Activated CD8-positive, alpha-beta T cell treated with anti-CD3 and anti-CD28 coated beads, Interleukin-2, amount 10 ng/mL, durations not matched to agents 7 days and 5 days (primary cell): ENCODE measurements around the gene CNRIP1. TPM values are rescaled to one million over a fixed set of nuclear protein-coding genes. Genes with fewer than 3 reads are reported as not detected.
"Not testable (repeated sequence)": the region's sequence is repeated elsewhere in the genome, so short reads cannot be mapped to it uniquely, and the experiment has no call there.

Source experiments
- ATAC-seq: fragments of 150-1000 bp; cut with Tn5 transposase; one replicate; pipeline ENCODE4 v1.10.0; 2021; ENCODE audit warnings: moderate library complexity
- CTCF ChIA-PET: fragments of 350-600 bp; sonication (Branson Sonifier 250); formaldehyde crosslinking; loops from one replicate; lab custom pipeline; 2021; ENCODE audit warnings: antibody characterized with exemption; lab: Charles Lee
- POLR2A ChIA-PET: fragments of 350-600 bp; sonication (Branson Sonifier 250); formaldehyde crosslinking; loops from one replicate; lab custom pipeline; 2021; ENCODE audit warnings: antibody characterized with exemption; lab: Charles Lee
- DNase-seq: peaks from one replicate; pipeline ENCODE4 v3.0.0-alpha.2; 2020
- H3K27ac Mint-ChIP-seq: one replicate; pipeline ENCODE4 v1.8.0; 2021; ENCODE audit warnings: mild to moderate bottlenecking, mixed read lengths
- H3K27me3 Mint-ChIP-seq: one replicate; pipeline ENCODE4 v1.8.0; 2021; ENCODE audit warnings: low read depth, mixed read lengths
- H3K36me3 Mint-ChIP-seq: one replicate; pipeline ENCODE4 v1.8.0; 2021; ENCODE audit warnings: low read depth, mixed read lengths
- H3K4me1 Mint-ChIP-seq: one replicate; pipeline ENCODE4 v1.8.0; 2021; ENCODE audit warnings: low read depth, mixed read lengths
- H3K4me3 Mint-ChIP-seq: one replicate; pipeline ENCODE4 v1.8.0; 2021; ENCODE audit warnings: mild to moderate bottlenecking, mixed read lengths
- H3K9me3 Mint-ChIP-seq: one replicate; pipeline ENCODE4 v1.8.0; 2022; ENCODE audit warnings: mixed read lengths; ENCODE audit not compliant: insufficient read depth
- total RNA-seq, 2 experiments: library from RNA; stranded (reverse); gene quantifications; one replicate each; pipeline ENCODE4 v1.2.3, GENCODE V29; 2021

The CNRIP1 gene
- total RNA-seq, 2 experiments from 2014 or later = not detected

DNA sequence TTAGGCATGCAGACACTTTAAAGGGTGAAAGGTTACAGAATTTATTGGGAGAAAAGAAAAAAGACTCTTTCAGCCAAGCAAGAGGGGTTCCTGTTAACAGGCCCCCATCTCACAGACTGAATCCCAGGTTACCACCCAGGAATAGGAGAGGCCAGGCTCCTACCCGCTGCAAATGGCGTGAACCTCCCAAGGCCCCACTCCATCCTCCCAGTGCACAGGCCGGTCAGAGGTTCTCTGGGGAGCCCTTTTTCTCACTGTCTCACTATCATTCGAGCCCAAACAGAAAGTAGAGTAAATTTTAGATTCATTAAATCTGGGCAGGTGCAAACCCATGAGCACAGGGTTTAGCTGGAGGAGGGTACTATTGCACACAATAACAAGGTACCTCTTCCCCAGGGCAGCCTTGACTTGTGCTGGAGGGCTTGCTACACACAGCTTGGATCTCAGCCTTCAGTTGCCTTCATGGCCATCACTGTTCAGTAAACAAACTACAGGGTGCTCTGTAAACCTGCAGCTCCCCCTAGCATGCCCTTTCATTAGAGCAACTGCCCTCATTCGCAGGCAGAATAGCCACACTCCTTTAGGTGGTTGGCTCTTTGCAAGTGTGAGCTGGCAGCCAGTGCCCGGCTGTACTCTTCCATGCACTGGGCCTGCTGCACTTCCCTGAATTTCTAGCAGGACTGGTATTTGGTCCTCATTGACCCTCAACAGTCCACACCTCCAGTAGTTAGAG lies 38.0 kb upstream of the CNRIP1 start:
- no peaks in the 10 kb centered on the region for H3K9me3 Mint-ChIP-seq
- H3K4me1 Mint-ChIP-seq = peaks cover 9% of the 10 kb centered on the region
- DNase-seq = no peak
- CTCF ChIA-PET = interaction anchor here (0.6 to 2.1 kb wide), 12 partner anchors 8 to 235 kb away, joined by 3 to 13 read pairs (median 4); no protein-coding TSS in a partner anchor
- POLR2A ChIA-PET = no interaction called here
- no peaks in the 10 kb centered on the region for H3K36me3 Mint-ChIP-seq
- no peak for ATAC-seq
- no peak overlapping the region for H3K4me3 Mint-ChIP-seq
- H3K27me3 Mint-ChIP-seq = peaks cover 2% of the 10 kb centered on the region
- no peak overlapping the region for H3K27ac Mint-ChIP-seq

DNA sequence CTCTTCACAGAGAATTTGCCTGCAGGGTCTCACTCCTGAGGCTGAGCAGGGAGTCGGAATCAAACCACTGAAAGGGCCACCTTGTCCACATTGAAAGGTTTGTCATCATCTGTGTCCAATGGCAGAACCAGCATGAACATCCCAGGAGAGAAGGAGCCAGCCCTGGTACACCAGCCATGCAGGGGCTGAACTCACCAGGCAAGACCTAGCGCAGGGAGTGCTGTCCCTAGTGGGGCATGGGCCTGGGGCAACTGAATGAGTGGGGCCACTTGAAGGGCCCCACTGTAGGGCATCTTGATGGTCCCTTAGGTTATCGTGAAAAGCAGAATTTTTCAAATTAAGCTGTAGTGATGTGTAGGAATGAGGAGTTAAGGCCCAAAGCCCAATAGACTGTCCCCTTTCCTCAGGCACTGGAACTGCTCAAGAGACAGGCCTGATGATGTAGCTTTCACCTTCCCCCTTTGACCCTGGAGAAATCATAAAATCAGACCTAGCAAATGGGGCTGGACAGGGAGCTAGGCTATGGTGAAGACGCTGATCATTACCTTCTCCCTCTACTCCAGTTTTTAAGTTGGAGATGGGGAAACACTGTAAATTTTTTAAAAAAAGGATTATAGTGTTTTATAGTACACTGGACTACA lies 37.0 kb upstream of the CNRIP1 start:
- no peak overlapping the region for H3K27ac Mint-ChIP-seq
- POLR2A ChIA-PET = no interaction called here
- ATAC-seq = no peak
- CTCF ChIA-PET = interaction anchor here (0.6 to 2.1 kb wide), 7 partner anchors 9 to 234 kb away, joined by 3 to 13 read pairs (median 5); no protein-coding TSS in a partner anchor
- no peaks in the 10 kb centered on the region for H3K36me3 Mint-ChIP-seq
- H3K9me3 Mint-ChIP-seq = no peaks in the 10 kb centered on the region
- no peak overlapping the region for H3K4me3 Mint-ChIP-seq
- no peaks in the 10 kb centered on the region for H3K4me1 Mint-ChIP-seq
- DNase-seq = no peak
- peaks cover 7% of the 10 kb centered on the region for H3K27me3 Mint-ChIP-seq

DNA sequence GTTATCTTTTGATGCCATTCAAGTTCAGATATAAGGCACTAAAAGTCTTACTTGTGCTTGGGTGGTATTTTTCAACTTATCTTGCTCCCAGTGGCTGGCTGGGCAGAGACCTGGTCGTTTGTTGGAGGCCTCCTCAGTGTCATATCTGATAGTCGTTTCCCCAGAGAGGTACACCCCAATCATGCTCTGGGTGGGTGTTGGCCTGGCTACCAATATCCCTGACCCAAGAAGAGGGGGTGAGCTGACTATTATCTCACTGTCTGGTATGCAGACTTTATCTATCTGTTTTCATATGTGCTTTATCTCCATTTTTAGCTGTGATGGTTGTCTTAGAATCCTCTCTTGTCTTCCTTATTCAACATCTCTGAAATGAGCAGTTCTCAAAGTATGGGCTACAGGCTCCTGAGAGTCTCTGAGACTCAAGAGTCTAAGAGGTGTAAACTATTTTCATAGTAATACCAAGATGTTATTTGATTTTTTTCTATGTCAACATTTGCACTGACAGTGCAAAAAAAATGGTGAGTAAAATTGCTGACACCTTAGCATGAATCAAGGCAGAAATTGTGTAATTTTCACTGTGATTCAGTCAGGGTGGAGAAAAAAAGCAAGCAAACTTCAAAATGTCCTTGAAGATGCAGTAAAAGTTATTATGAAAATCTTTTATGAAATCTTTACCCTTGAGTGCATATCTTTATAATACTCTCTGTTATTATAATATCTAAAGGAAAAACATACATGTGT lies 33.1 kb upstream of the CNRIP1 start:
- H3K4me1 Mint-ChIP-seq = no peaks in the 10 kb centered on the region
- POLR2A ChIA-PET = no interaction called here
- peaks cover 22% of the 10 kb centered on the region for H3K27me3 Mint-ChIP-seq
- no peaks in the 10 kb centered on the region for H3K36me3 Mint-ChIP-seq
- no peak overlapping the region for H3K27ac Mint-ChIP-seq
- H3K4me3 Mint-ChIP-seq = no peak overlapping the region
- CTCF ChIA-PET = interaction anchor here (1.0 to 1.3 kb wide), 2 partner anchors 88 to 111 kb away, joined by 3 to 5 read pairs; no protein-coding TSS in a partner anchor
- no peaks in the 10 kb centered on the region for H3K9me3 Mint-ChIP-seq
- ATAC-seq (no peak), DNase-seq (no peak)

DNA sequence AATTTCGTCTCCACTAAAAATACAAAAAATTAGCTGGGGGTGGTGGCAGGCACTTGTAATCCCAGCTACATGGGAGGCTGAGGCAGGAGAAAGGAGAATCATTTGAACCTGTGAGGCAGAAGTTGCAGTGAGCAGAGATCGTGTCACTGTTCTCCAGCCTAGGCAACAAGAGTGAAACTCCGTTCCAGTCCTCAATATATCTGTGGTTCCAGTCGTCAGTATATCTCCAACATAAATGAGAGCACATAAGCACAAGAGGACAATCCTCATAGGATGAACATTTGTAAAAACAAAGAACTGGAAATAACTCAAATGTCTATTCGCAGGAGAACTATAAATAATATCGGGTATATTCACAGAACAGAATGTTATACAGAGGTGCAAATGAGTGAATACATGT lies 32.2 kb upstream of the CNRIP1 start:
- POLR2A ChIA-PET = no interaction called here
- H3K36me3 Mint-ChIP-seq = no peaks in the 10 kb centered on the region
- ATAC-seq = no peak
- peaks cover 28% of the 10 kb centered on the region for H3K27me3 Mint-ChIP-seq
- H3K4me1 Mint-ChIP-seq = no peaks in the 10 kb centered on the region
- no peak overlapping the region for H3K4me3 Mint-ChIP-seq
- no peak for DNase-seq
- CTCF ChIA-PET = interaction anchor here (1.0 to 1.3 kb wide), 3 partner anchors 36 to 112 kb away, joined by 3 to 5 read pairs (median 3); no protein-coding TSS in a partner anchor
- no peak overlapping the region for H3K27ac Mint-ChIP-seq
- no peaks in the 10 kb centered on the region for H3K9me3 Mint-ChIP-seq

DNA sequence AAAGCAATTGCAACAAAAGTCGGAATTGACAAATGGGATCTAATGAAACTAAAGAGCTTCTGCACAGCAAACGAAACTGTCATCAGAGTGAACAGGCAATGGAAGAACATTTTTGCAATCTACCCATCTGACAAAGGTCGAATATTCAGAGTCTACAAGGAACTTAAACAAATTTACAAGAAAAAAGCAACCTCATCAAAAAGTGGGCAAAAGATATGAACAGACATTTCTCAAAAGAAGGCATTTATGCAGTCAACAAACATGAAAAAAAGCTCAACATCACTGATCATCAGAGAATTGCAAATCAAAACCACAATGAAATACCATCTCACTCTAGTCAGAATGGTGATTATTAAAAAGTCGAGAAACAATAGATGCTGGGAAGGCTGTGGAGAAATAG lies 29.3 kb upstream of the CNRIP1 start:
- peaks cover 34% of the 10 kb centered on the region for H3K27me3 Mint-ChIP-seq
- H3K36me3 Mint-ChIP-seq, H3K27ac Mint-ChIP-seq, CTCF ChIA-PET, H3K9me3 Mint-ChIP-seq, DNase-seq, H3K4me3 Mint-ChIP-seq, ATAC-seq, H3K4me1 Mint-ChIP-seq, POLR2A ChIA-PET: not testable (repeated sequence)

DNA sequence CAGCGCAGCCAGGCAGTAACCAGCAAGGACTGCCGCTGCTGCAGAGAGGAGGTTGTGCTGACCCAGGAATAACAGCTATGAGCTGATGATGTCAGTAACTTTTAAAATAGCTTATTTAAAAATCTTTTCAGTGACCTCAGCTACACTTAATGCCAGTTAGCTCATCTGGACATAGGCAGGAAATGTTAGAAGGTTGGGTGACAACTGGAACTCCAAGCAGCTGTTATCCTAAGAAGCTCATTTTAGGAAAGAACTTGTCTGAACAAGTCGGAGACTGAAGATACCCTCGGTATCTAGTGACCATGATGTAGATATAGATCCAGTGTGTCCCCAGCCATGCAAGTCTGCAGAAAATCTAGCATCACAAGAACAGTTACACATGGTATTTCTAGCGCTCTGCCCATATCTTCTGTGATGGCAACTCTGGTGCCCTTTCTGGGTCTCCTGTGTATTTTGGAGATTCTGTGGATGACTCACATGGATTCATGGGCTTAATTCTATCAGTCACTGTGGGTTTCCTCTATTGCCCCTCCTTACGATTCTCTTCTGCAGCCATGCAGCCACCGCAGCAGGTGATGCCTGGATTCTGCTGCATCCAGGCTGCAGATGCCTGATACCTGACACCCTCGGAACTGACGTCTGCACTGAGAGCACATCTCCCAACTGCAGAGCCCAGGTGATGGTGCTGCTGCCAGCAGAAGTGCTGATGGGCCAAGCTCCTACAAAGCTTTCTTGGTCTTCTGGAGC lies 25.6 kb upstream of the CNRIP1 start:
- H3K4me3 Mint-ChIP-seq = no peak overlapping the region
- CTCF ChIA-PET = interaction anchor here (1.3 to 1.8 kb wide), 2 partner anchors 12 to 96 kb away, joined by 3 to 4 read pairs; no protein-coding TSS in a partner anchor
- POLR2A ChIA-PET = no interaction called here
- ATAC-seq (no peak), DNase-seq (no peak)
- no peaks in the 10 kb centered on the region for H3K36me3 Mint-ChIP-seq
- H3K4me1 Mint-ChIP-seq = no peaks in the 10 kb centered on the region
- no peak overlapping the region for H3K27ac Mint-ChIP-seq
- H3K9me3 Mint-ChIP-seq = no peaks in the 10 kb centered on the region
- peaks cover 44% of the 10 kb centered on the region for H3K27me3 Mint-ChIP-seq

DNA sequence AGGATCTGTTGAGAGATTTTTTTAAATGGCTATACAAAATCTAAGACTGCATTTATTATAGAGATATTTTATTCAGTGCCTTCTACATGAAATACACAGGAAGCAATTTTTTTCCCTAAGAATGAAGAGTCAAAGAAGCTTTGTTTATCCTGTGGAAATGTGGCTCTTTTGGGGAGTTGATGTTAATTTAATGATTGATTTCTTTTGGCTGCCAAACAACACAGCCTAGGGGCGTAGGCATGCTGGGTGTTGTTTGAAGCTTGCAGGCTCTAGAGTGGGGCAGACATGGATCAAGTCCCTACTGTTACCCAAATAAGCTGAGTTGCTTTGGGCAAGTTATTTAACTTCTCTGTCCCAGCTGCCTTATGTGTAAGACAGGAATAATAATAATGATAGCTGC lies 24.3 kb upstream of the CNRIP1 start:
- ATAC-seq (no peak), DNase-seq (no peak)
- no peaks in the 10 kb centered on the region for H3K4me1 Mint-ChIP-seq
- H3K36me3 Mint-ChIP-seq = no peaks in the 10 kb centered on the region
- H3K9me3 Mint-ChIP-seq = no peaks in the 10 kb centered on the region
- H3K4me3 Mint-ChIP-seq = no peak overlapping the region
- ChIA-PET CTCF (interaction anchor here (1.3 to 1.8 kb wide), 2 partner anchors 14 to 98 kb away, joined by 3 to 4 read pairs; no protein-coding TSS in a partner anchor), POLR2A (no interaction called here)
- H3K27me3 Mint-ChIP-seq = peaks cover 47% of the 10 kb centered on the region
- no peak overlapping the region for H3K27ac Mint-ChIP-seq

DNA sequence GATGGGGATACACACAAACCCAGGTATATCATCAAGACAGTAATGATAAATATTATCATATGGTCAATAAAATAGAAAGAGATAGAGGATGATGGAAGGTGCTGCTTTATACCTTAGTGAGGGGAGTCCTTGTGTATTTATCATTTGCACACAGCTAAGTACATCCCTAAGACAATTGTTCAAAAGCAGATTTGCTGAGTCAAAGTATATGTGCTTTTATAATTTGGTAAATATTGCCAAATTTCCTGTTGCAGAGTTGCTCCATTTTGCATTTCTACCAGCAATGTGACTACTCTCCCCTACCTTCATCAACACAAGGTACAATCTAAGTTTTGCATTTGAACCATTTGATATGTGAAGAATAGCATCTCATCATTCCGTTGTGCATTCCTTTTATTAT lies 22.7 kb upstream of the CNRIP1 start:
- ChIA-PET POLR2A (no interaction called here), CTCF (no interaction called here)
- H3K27me3 Mint-ChIP-seq = peaks cover 42% of the 10 kb centered on the region
- no peaks in the 10 kb centered on the region for H3K4me1 Mint-ChIP-seq
- no peaks in the 10 kb centered on the region for H3K9me3 Mint-ChIP-seq
- DNase-seq (no peak), ATAC-seq (no peak)
- no peak overlapping the region for H3K4me3 Mint-ChIP-seq
- no peaks in the 10 kb centered on the region for H3K36me3 Mint-ChIP-seq
- H3K27ac Mint-ChIP-seq = no peak overlapping the region

DNA sequence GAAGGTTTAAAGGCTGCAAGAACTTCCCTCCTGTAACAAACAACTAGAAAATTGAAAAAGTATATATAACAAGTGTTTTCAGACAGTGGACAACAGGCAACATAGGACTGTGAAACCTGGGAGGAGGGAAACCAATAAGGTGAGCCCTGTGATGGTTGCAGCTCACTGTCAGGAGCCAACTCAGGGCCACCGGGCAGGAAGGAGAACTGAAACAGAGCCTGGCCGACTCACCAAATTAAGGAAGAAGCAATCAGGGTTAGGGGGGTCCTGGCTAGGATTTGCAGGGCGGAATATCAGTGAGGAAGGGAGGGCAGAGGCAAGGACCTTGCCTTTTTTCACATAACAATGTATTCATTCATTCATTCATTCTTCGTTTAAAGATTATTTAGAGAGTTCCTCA lies 21.8 kb upstream of the CNRIP1 start:
- Mint-ChIP-seq H3K4me1 (no peaks in the 10 kb centered on the region), H3K27me3 (peaks cover 40% of the 10 kb centered on the region), H3K36me3 (no peaks in the 10 kb centered on the region), H3K27ac (no peak overlapping the region), H3K9me3 (no peaks in the 10 kb centered on the region), H3K4me3 (no peak overlapping the region)
- ChIA-PET CTCF (no interaction called here), POLR2A (no interaction called here)
- ATAC-seq (no peak), DNase-seq (no peak)

DNA sequence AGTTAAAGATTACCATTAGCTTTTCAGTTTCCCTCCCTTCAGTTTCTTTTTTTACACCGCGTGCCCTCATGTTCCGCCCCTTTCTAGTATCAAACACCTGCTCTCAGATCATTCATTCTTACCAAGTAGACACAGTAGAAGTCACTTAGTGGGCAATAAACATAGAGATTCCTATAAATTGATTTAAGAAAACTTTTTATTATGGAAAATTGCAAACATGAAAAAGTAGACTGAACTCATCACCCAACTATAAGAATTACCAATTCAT lies 21.2 kb upstream of the CNRIP1 start:
- H3K4me1 Mint-ChIP-seq = no peaks in the 10 kb centered on the region
- H3K36me3 Mint-ChIP-seq = no peaks in the 10 kb centered on the region
- H3K4me3 Mint-ChIP-seq = no peak overlapping the region
- no peaks in the 10 kb centered on the region for H3K9me3 Mint-ChIP-seq
- no peak for ATAC-seq
- ChIA-PET CTCF (no interaction called here), POLR2A (no interaction called here)
- H3K27ac Mint-ChIP-seq = no peak overlapping the region
- no peak for DNase-seq
- peaks cover 35% of the 10 kb centered on the region for H3K27me3 Mint-ChIP-seq

DNA sequence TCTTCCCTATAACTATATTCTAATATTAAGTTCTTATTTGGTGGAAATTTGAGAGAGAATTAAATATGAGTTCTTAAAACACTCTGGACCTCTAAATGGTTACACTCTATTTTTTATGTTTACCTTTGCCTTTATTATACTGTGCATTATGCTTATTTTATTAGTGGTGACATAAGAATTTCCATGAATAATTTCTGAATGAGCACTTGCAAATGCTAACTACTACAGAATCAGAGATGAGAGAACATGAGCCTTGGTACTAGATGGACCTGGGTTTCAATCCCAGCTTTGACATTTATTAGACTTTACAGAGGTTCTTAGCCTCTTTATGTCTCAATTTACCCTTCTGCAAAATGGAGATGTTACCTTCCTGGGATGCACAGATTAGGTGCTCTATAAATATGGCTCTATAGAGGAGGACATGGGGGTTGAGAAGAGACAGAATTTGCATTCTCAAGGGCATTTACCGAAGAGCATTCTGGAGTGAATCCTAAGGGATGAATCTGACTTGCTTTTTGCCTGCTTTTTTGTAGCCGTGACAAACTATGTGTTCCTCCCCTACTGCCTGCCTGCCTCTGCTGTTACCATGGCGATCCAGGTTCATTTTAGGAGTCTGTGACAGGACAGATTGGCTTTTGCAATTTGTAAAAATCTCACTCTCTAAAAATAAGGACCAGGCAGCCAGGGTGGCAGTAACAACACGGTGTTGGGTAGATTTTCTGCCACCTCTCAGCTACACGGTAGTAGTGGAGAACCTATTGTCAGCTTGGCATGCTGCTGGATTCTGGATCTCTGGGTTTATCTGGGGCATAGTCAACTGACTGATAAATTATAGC lies 20.7 kb upstream of the CNRIP1 start:
- H3K4me3 Mint-ChIP-seq = no peak overlapping the region
- ATAC-seq (no peak), DNase-seq (no peak)
- H3K36me3 Mint-ChIP-seq = no peaks in the 10 kb centered on the region
- H3K9me3 Mint-ChIP-seq = no peaks in the 10 kb centered on the region
- H3K27ac Mint-ChIP-seq = no peak overlapping the region
- ChIA-PET POLR2A (no interaction called here), CTCF (no interaction called here)
- H3K27me3 Mint-ChIP-seq = peaks cover 37% of the 10 kb centered on the region
- no peaks in the 10 kb centered on the region for H3K4me1 Mint-ChIP-seq
